H9 (cell line): ENCODE results near the gene SPSB4. TPM values are rescaled to one million over a fixed set of nuclear protein-coding genes. Genes with fewer than 3 reads are reported as not detected.

Experiments
- DNase-seq: peaks from one replicate; pipeline ENCODE4 v3.0.0-alpha.2; 2017
- H2AFZ ChIP-seq: one replicate; pipeline ENCODE4 v1.6.1; 2013; ENCODE audit warnings: mild to moderate bottlenecking, low read length, control low read depth, moderate library complexity
- H2AK5ac ChIP-seq: 2 replicates; pipeline ENCODE4 v1.6.1; 2013; ENCODE audit warnings: low read length, control low read depth, mixed read lengths; ENCODE audit not compliant: insufficient read length
- H2BK120ac ChIP-seq: one replicate; pipeline ENCODE4 v1.6.1; 2013; ENCODE audit warnings: low read depth, mild to moderate bottlenecking, low read length, control low read depth, inconsistent platforms; ENCODE audit not compliant: poor library complexity, severe bottlenecking
- H2BK12ac ChIP-seq: 2 replicates; pipeline ENCODE4 v1.6.1; 2013; ENCODE audit warnings: low read length, control low read depth, mixed read lengths, low read depth; ENCODE audit not compliant: insufficient read length
- H2BK15ac ChIP-seq: 2 replicates; pipeline ENCODE4 v1.6.1; 2013; ENCODE audit warnings: low read depth, low read length, control low read depth
- H2BK20ac ChIP-seq: one replicate; pipeline ENCODE4 v1.6.1; 2013; ENCODE audit warnings: low read depth, mild to moderate bottlenecking, low read length, control low read depth, inconsistent platforms; ENCODE audit not compliant: poor library complexity, severe bottlenecking
- H2BK5ac ChIP-seq: 2 replicates; pipeline ENCODE4 v1.6.1; 2013; ENCODE audit warnings: low read length, control low read depth, mixed read lengths; ENCODE audit not compliant: insufficient read length
- H3K14ac ChIP-seq: 2 replicates; pipeline ENCODE4 v1.6.1; 2013; ENCODE audit warnings: low read length, control low read depth; ENCODE audit not compliant: insufficient read depth
- H3K18ac ChIP-seq: 2 replicates; pipeline ENCODE4 v1.6.1; 2013; ENCODE audit warnings: low read depth, mild to moderate bottlenecking, mixed read lengths, low read length, control low read depth; ENCODE audit not compliant: insufficient read length
- H3K23ac ChIP-seq: 2 replicates; pipeline ENCODE4 v1.6.1; 2013; ENCODE audit warnings: low read length, control low read depth, mixed read lengths, low read depth; ENCODE audit not compliant: insufficient read length
- H3K23me2 ChIP-seq: 2 replicates; pipeline ENCODE4 v1.6.1; 2013; ENCODE audit warnings: low read depth, mild to moderate bottlenecking, mixed read lengths, low read length, control low read depth; ENCODE audit not compliant: insufficient read length, poor library complexity, severe bottlenecking
- H3K27ac ChIP-seq: 2 replicates; pipeline ENCODE4 v1.5.1; 2013; ENCODE audit warnings: low read length, control low read depth, mixed read lengths, low read depth; ENCODE audit not compliant: insufficient read length
- H3K27me3 ChIP-seq: 2 replicates; pipeline ENCODE4 v1.6.1; 2013; ENCODE audit warnings: low read length, control low read depth, inconsistent platforms; ENCODE audit not compliant: insufficient read depth
- H3K4ac ChIP-seq: 2 replicates; pipeline ENCODE4 v1.6.1; 2013; ENCODE audit warnings: low read depth, mild to moderate bottlenecking, control low read depth, inconsistent platforms, low read length, moderate library complexity
- H3K4me1 ChIP-seq: 2 replicates; pipeline ENCODE4 v1.6.1; 2013; ENCODE audit warnings: low read length, control low read depth, inconsistent platforms; ENCODE audit not compliant: insufficient read depth
- H3K4me2 ChIP-seq: 2 replicates; pipeline ENCODE4 v1.6.1; 2013; ENCODE audit warnings: low read length, control low read depth, mixed read lengths; ENCODE audit not compliant: insufficient read length, insufficient read depth
- H3K56ac ChIP-seq: 2 replicates; pipeline ENCODE4 v1.6.1; 2013; ENCODE audit warnings: low read depth, mild to moderate bottlenecking, mixed read lengths, low read length, control low read depth; ENCODE audit not compliant: insufficient read length
- H3K79me1 ChIP-seq: 2 replicates; pipeline ENCODE4 v1.6.1; 2013; ENCODE audit warnings: low read depth, mild to moderate bottlenecking, moderate library complexity, low read length, control low read depth, inconsistent platforms; ENCODE audit not compliant: insufficient read depth, poor library complexity, severe bottlenecking
- H3K79me2 ChIP-seq: 2 replicates; pipeline ENCODE4 v1.6.1; 2013; ENCODE audit warnings: low read length, control low read depth, inconsistent platforms; ENCODE audit not compliant: insufficient read depth
- H3K9ac ChIP-seq: 2 replicates; pipeline ENCODE4 v1.6.1; 2013; ENCODE audit warnings: low read length, control low read depth, mixed read lengths; ENCODE audit not compliant: insufficient read length; ENCODE audit errors: extremely low read depth
- H3K9me3 ChIP-seq: one replicate; pipeline ENCODE4 v1.6.1; 2013; ENCODE audit warnings: low read depth, low read length, inconsistent platforms; ENCODE audit not compliant: control insufficient read depth
- H3T11ph ChIP-seq: one replicate; pipeline ENCODE4 v1.6.1; 2013; ENCODE audit warnings: mild to moderate bottlenecking, low read length, control low read depth, inconsistent platforms
- H4K20me1 ChIP-seq: one replicate; pipeline ENCODE4 v1.6.1; 2013; ENCODE audit not compliant: control insufficient read depth, insufficient read length, insufficient read depth
- H4K5ac ChIP-seq: 2 replicates; pipeline ENCODE4 v1.6.1; 2013; ENCODE audit warnings: low read depth, mild to moderate bottlenecking, mixed read lengths, low read length, control low read depth; ENCODE audit not compliant: insufficient read length
- H4K8ac ChIP-seq: replicated peaks from 2 replicates; pipeline ENCODE4 v1.6.1; 2013; ENCODE audit warnings: low read length, control low read depth, mixed read lengths, low read depth; ENCODE audit not compliant: insufficient read length
- H4K91ac ChIP-seq: 2 replicates; pipeline ENCODE4 v1.6.1; 2013; ENCODE audit warnings: low read depth, mild to moderate bottlenecking, moderate library complexity, mixed read lengths, low read length, control low read depth; ENCODE audit not compliant: insufficient read length
- H3K27ac Mint-ChIP-seq, 3 experiments: 2 replicates in 2 of 3; 3 replicates in 1 of 3; pipeline ENCODE4 v1.8.0; 2020 to 2021; ENCODE audit warnings: mixed read lengths in 3 of 3, mild to moderate bottlenecking in 1 of 3, moderate library complexity in 1 of 3
- H3K27me3 Mint-ChIP-seq: 2 replicates; pipeline ENCODE4 v1.8.0; 2021; ENCODE audit warnings: low read depth, mild to moderate bottlenecking, moderate library complexity, mixed read lengths
- H3K36me3 Mint-ChIP-seq, 3 experiments: 2 replicates in 2 of 3; 3 replicates in 1 of 3; pipeline ENCODE4 v1.8.0; 2020 to 2021; ENCODE audit warnings: low read depth in 3 of 3, mixed read lengths in 3 of 3; ENCODE audit not compliant: insufficient read depth in 1 of 3
- H3K4me1 Mint-ChIP-seq, 2 experiments: 2 replicates each; pipeline ENCODE4 v1.8.0; 2020; ENCODE audit warnings: mixed read lengths in 2 of 2
- H3K4me3 Mint-ChIP-seq, 2 experiments: 2 replicates in 1 of 2; 3 replicates in 1 of 2; pipeline ENCODE4 v1.8.0; 2020 to 2021; ENCODE audit warnings: mild to moderate bottlenecking in 2 of 2, mixed read lengths in 2 of 2, moderate library complexity in 1 of 2
- H3K9me3 Mint-ChIP-seq, 2 experiments: 2 replicates in 1 of 2; 3 replicates in 1 of 2; pipeline ENCODE4 v1.8.0; 2020; ENCODE audit warnings: mild to moderate bottlenecking in 2 of 2, mixed read lengths in 2 of 2, moderate library complexity in 1 of 2
- WGBS: extraction: QIAGEN DNeasy Blood & Tissue Kit; methylation state at CpG from one replicate; pipeline ENCODE4 v1.1.7; 2013; ENCODE audit warnings: missing lambda C conversion rate, low lambda C conversion rate, mixed read lengths; ENCODE audit not compliant: insufficient read length; ENCODE audit errors: extremely low coverage; 5-methylcytosine and 5-hydroxymethylcytosine counted together
- total RNA-seq: library from RNA; stranded (reverse); gene quantifications from 2 replicates; pipeline ENCODE4 v1.2.1, GENCODE V29; 2021
- TF ChIP-seq, protein P1 (sequence below): fragments of 200-600 bp; sonication (generic); conservative IDR thresholded peaks from 3 replicates; pipeline ENCODE4 v1.8.0; 2021; ENCODE audit warnings: antibody characterized with exemption, mild to moderate bottlenecking

Gene SPSB4
- total RNA-seq, 1 experiment from 2014 or later = 6.2 TPM

DNA sequence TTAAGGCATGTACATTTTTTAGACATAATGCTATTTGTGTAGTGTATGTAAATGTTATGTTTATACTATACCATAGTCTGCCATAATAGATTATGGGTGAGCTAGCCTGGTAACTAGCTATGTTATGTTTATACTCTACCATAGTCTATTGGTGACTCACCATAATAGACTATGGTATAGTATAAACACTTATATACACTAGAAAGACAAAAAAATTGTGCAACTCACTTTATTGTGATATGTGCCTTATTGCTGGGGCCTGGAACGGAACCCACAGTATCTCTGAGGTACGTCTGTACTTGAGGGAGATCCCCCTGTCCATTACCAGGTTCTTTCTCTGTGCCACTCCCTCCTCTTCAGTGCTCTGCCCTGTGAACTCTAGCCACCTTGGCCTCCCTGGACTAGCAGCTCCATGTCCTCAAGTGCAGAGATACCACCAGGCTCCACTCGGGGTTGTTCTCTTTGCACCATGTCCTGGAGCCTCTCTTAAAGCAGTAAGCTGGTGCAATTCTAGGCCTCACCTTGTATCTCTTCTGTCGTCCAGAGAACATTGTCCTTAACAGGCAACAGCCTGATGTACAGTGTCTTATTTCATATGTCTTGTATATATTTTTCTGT, 119.6 kb downstream of the SPSB4 start:
- Histone ChIP-seq H3K23ac (no peak overlapping the region), H3K23me2 (no peaks in the 10 kb centered on the region), H3K27ac (no peak overlapping the region), H3K27me3 (no peaks in the 10 kb centered on the region), H2BK12ac (no peak overlapping the region), H3K18ac (no peak overlapping the region), H2BK5ac (no peak overlapping the region), H3K9me3 (no peaks in the 10 kb centered on the region), H3K14ac (no peak overlapping the region), H2BK15ac (no peak overlapping the region), H3K79me2 (no peaks in the 10 kb centered on the region), H3T11ph (no peak overlapping the region), H2AFZ (no peak overlapping the region), H4K5ac (no peak overlapping the region), H4K91ac (no peak overlapping the region), H2BK20ac (no peak overlapping the region), H3K4me2 (no peak overlapping the region), H3K79me1 (no peaks in the 10 kb centered on the region), H2BK120ac (no peak overlapping the region), H3K56ac (no peak overlapping the region), H4K8ac (no peak overlapping the region), H2AK5ac (no peak overlapping the region), H3K4ac (no peak overlapping the region), H3K9ac (no peak overlapping the region), H4K20me1 (no peaks in the 10 kb centered on the region), H3K4me1 (no peaks in the 10 kb centered on the region; the same call in 1 of the 2 replicates)
- Mint-ChIP-seq H3K4me3 (no peak overlapping the region), H3K4me1 (peaks cover 9% of the 10 kb centered on the region in 2 experiments), H3K27ac (no peak overlapping the region), H3K9me3 (no peaks in the 10 kb centered on the region; a peak in 4 of 5 replicates), H3K36me3 (no peaks in the 10 kb centered on the region), H3K27me3 (no peaks in the 10 kb centered on the region)
- WGBS = no CpG with 5 or more reads among the region's 4 CpGs
- no peak for DNase-seq
- TF ChIP-seq, protein P1, sequence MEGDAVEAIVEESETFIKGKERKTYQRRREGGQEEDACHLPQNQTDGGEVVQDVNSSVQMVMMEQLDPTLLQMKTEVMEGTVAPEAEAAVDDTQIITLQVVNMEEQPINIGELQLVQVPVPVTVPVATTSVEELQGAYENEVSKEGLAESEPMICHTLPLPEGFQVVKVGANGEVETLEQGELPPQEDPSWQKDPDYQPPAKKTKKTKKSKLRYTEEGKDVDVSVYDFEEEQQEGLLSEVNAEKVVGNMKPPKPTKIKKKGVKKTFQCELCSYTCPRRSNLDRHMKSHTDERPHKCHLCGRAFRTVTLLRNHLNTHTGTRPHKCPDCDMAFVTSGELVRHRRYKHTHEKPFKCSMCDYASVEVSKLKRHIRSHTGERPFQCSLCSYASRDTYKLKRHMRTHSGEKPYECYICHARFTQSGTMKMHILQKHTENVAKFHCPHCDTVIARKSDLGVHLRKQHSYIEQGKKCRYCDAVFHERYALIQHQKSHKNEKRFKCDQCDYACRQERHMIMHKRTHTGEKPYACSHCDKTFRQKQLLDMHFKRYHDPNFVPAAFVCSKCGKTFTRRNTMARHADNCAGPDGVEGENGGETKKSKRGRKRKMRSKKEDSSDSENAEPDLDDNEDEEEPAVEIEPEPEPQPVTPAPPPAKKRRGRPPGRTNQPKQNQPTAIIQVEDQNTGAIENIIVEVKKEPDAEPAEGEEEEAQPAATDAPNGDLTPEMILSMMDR = no peak
